ENCODE measurements around the gene SCAMP4. TPM values are rescaled to one million over a fixed set of nuclear protein-coding genes. Genes with fewer than 3 reads are reported as not detected.

The SCAMP4 gene
- polyA plus RNA-seq, 2 of the 4 experiments (the other 2 are of a cell fraction): 7.6 to 63.0 TPM

DNA sequence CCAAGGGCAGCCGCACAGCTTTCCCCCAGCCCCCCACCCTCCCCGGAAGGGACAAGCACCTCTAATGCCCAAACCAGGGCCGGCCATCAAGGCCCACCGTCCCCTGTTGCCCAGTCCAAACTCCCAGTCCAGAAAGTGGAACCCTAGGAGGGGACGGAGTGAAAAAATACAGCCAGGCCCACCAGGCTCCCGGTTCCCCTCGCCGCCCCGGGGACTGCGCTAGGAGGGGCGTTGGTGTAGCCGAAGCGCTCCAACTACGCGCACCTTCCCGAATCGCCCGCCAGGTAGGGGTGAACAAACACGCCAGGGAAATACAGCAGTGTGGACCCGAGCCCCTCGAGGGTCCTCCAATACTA, 43.2 kb upstream of the SCAMP4 start:
- H3K9me3 ChIP-seq: no peaks in the 10 kb centered on the region
- POLR2A ChIA-PET: no interaction called here
- H3K4me3 ChIP-seq: peak overlapping the region; percentile 68
- peak overlapping the region; percentile 99 to 100 for H3K27ac ChIP-seq
- CTCF ChIA-PET: no interaction called here
- H3K4me2 ChIP-seq: peak overlapping the region; percentile 99
- WGBS (ENCODE audit: missing lambda C conversion rate): 0% methylated on average over 11 of the region's 21 CpGs
- peaks cover 47% of the 10 kb centered on the region for H3K4me1 ChIP-seq
- no peak for DNase-seq (ENCODE audit: low read depth in 1 of 2, low spot score in 1 of 2)
- ATAC-seq: no peak
- no peak for FAIRE-seq
- TF ChIP-seq KDM1A (IDR thresholded peaks at IDR 0.05; ENCODE audit: low read depth) (0 out of 2 replicates have a peak, but pooled peaks have one; percentile 4), NR3C1 (IDR thresholded peaks at IDR 0.05) (no peak), BHLHE40 (IDR thresholded peaks at IDR 0.05; ENCODE audit: low read depth, low read length) (no peak)

DNA sequence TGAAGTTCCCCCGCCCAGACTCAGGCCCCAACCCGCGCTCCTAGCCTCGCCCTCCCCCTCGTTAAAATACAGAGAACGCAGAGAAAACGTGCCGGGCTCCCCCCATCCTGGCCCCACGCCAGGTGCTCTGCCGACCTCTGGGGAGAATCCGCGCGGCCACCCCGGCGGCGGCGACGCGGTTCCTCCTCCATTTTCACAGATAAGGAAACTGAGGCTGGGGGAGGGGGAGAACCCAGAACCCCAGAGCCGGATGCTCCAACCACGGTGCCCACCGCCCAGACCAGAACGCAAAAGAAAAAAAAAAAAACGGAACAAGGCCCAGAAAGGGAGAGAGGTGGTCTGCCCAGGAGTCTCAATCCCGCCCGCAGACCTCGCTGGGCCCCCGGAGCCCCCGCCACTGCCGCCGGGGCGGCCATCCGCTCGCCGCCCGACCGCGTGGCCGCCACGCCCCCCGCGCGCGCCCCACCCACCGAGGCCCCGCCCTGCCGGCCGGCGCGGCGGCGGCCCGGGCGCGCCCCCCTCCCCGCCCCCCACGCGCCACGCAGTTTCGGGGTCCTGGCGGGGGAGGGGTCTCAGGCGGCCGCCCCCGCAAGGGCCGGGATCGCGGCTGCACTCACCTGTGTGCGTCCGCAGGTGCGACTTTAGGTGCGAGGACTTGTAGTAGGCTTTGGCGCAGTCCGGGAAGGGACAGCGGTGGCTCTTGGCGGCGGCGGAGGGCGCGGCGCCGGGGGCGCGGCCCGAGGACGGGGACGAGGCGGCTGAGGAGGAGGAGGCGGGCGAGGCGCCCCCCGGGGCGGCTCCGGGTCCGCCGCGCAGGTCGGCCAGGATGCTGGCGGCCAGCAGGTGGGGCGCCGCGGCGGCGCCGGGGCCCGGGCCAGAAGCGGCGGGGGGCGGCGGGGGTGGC, 42.5 kb upstream of the SCAMP4 start:
- DNase-seq (ENCODE audit: low read depth in 1 of 2, low spot score in 1 of 2) (peak in 1 of 2 experiments; percentile 56), FAIRE-seq (no peak), ATAC-seq (no peak)
- CTCF ChIA-PET: no interaction called here
- Histone ChIP-seq H3K4me1 (peaks cover 41% of the 10 kb centered on the region), H3K4me3 (peak overlapping the region; percentile 68), H3K4me2 (peak overlapping the region; percentile 99), H3K9me3 (no peaks in the 10 kb centered on the region), H3K27ac (peak overlapping the region; percentile 99 to 100)
- POLR2A ChIA-PET: no interaction called here
- WGBS (ENCODE audit: missing lambda C conversion rate): 0% methylated on average over 23 of the region's 109 CpGs
- TF ChIP-seq, protein P1, sequence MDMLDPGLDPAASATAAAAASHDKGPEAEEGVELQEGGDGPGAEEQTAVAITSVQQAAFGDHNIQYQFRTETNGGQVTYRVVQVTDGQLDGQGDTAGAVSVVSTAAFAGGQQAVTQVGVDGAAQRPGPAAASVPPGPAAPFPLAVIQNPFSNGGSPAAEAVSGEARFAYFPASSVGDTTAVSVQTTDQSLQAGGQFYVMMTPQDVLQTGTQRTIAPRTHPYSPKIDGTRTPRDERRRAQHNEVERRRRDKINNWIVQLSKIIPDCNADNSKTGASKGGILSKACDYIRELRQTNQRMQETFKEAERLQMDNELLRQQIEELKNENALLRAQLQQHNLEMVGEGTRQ (IDR thresholded peaks at IDR 0.05): no peak
- 0 out of 2 replicates have a peak, but pooled peaks have one; percentile 5 for TF ChIP-seq KDM1A (IDR thresholded peaks at IDR 0.05; ENCODE audit: low read depth)

DNA sequence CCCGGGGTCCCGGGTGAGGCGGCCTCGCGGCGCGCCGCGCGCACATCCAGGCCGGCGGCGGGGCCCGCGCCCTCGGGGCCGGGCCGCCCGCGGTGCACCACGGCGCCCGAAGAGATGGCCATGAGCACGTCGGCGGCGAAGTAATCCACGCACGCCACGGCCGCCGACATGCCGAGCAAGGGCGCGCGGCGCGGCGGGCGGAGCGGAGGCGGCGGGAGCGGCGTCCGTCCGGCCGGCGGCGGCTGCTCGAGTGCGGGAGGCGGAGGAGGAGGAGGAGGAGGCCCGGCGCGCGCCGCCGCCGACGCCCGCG, 41.9 kb upstream of the SCAMP4 start, which contains the start of gene KLF16:
Gene KLF16 (minus strand): TSS at position 252 of the 310 bp plus-strand sequence. CDS start 82 bp downstream, at position 170.
- Histone ChIP-seq H3K9me3 (no peaks in the 10 kb centered on the region), H3K4me1 (peaks cover 35% of the 10 kb centered on the region), H3K27ac (peak within 1 kb of the TSS; percentile 99 to 100), H3K4me2 (peak within 1 kb of the TSS; percentile 99), H3K4me3 (peak within 1 kb of the TSS; percentile 68)
- POLR2A ChIA-PET: no interaction called here
- CTCF ChIA-PET: no interaction called here
- 1% methylated on average over 21 of the region's 63 CpGs for WGBS (ENCODE audit: missing lambda C conversion rate)
- TF ChIP-seq, protein P2, sequence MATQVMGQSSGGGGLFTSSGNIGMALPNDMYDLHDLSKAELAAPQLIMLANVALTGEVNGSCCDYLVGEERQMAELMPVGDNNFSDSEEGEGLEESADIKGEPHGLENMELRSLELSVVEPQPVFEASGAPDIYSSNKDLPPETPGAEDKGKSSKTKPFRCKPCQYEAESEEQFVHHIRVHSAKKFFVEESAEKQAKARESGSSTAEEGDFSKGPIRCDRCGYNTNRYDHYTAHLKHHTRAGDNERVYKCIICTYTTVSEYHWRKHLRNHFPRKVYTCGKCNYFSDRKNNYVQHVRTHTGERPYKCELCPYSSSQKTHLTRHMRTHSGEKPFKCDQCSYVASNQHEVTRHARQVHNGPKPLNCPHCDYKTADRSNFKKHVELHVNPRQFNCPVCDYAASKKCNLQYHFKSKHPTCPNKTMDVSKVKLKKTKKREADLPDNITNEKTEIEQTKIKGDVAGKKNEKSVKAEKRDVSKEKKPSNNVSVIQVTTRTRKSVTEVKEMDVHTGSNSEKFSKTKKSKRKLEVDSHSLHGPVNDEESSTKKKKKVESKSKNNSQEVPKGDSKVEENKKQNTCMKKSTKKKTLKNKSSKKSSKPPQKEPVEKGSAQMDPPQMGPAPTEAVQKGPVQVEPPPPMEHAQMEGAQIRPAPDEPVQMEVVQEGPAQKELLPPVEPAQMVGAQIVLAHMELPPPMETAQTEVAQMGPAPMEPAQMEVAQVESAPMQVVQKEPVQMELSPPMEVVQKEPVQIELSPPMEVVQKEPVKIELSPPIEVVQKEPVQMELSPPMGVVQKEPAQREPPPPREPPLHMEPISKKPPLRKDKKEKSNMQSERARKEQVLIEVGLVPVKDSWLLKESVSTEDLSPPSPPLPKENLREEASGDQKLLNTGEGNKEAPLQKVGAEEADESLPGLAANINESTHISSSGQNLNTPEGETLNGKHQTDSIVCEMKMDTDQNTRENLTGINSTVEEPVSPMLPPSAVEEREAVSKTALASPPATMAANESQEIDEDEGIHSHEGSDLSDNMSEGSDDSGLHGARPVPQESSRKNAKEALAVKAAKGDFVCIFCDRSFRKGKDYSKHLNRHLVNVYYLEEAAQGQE (IDR thresholded peaks at IDR 0.05): no peak
- TF ChIP-seq POLR2A (IDR thresholded peaks at IDR 0.05; ENCODE audit: low read length): peak; percentile 46
- DNase-seq (ENCODE audit: low read depth in 1 of 2, low spot score in 1 of 2) (no peak), ATAC-seq (peak in 1 of 2 experiments; percentile 35; a peak in 3 of 6 replicates), FAIRE-seq (no peak)

DNA sequence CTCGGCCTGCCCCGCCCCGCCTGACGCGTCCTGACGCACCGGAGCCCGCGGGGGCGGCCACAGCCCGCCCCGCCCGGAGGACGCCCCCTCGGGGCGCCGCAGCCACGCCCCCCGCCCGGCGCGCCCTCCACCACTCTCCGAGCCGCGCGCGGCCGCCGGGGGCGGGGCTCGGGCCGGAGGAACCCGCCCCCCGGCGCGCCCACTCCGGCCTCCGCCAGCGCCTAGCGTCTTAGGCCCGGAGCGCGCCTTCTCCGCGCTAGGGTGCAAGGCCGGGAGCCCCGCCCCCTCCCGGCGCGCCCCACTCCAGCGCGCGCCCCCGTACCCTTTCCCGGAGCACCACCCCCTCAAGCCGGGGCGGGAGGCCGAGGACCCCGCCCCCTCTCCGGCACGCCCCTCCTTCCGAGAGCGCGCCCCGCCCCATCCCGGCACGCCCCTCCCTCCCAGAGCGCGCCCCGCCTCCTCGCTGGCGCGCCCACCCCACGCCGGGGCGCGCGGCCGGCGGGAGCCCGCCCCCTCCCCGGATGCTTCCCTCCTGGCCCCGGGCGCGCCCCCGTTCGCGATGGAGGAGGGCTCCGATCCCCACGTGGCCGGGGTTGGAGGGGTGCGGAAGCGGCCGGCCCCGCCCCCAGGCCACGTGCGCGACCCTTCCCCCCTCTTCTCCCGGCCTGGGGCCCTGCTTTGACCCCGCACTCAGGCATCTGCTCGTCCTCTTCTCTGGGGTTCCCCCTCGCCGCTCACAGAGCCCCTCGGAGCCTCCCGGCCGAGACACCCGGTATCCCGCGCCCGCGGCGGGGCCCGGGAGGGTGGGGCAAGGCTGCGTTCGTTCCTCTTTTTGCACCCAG, 41.3 kb upstream of the SCAMP4 start:
- peak in 1 of 2 experiments; percentile 94 for DNase-seq (ENCODE audit: low read depth in 1 of 2, low spot score in 1 of 2)
- FAIRE-seq: no peak
- H3K4me2 ChIP-seq: peak overlapping the region; percentile 78
- no CpG with 5 or more reads among the region's 115 CpGs for WGBS (ENCODE audit: missing lambda C conversion rate)
- peak; percentile 54 to 67 for ATAC-seq
- peak overlapping the region; percentile 68 for H3K4me3 ChIP-seq
- H3K27ac ChIP-seq: peak overlapping the region; percentile 99 to 100
- H3K9me3 ChIP-seq: no peaks in the 10 kb centered on the region
- ChIA-PET POLR2A (interaction anchor here (0.6 to 1.4 kb wide), 4 partner anchors 8 to 34 kb away, joined by 3 to 5 read pairs (median 4); no protein-coding TSS in a partner anchor), CTCF (interaction anchor here (0.7 to 1.3 kb wide), 5 partner anchors 8 to 31 kb away, joined by 3 to 10 read pairs (median 4); no protein-coding TSS in a partner anchor)
- peaks cover 29% of the 10 kb centered on the region for H3K4me1 ChIP-seq
- no peak for TF ChIP-seq RCOR1 (IDR thresholded peaks at IDR 0.05; ENCODE audit: low read depth, low read length)
- TF ChIP-seq, protein P3, sequence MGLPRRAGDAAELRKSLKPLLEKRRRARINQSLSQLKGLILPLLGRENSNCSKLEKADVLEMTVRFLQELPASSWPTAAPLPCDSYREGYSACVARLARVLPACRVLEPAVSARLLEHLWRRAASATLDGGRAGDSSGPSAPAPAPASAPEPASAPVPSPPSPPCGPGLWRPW (IDR thresholded peaks at IDR 0.05): no peak
- TF ChIP-seq, protein P4, sequence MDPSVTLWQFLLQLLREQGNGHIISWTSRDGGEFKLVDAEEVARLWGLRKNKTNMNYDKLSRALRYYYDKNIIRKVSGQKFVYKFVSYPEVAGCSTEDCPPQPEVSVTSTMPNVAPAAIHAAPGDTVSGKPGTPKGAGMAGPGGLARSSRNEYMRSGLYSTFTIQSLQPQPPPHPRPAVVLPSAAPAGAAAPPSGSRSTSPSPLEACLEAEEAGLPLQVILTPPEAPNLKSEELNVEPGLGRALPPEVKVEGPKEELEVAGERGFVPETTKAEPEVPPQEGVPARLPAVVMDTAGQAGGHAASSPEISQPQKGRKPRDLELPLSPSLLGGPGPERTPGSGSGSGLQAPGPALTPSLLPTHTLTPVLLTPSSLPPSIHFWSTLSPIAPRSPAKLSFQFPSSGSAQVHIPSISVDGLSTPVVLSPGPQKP (IDR thresholded peaks at IDR 0.05; ENCODE audit: low read depth, low read length): no peak
- TF ChIP-seq, protein P2 (IDR thresholded peaks at IDR 0.05): no peak
- no peak for TF ChIP-seq SMC3 (IDR thresholded peaks at IDR 0.05)
- TF ChIP-seq, protein P5, sequence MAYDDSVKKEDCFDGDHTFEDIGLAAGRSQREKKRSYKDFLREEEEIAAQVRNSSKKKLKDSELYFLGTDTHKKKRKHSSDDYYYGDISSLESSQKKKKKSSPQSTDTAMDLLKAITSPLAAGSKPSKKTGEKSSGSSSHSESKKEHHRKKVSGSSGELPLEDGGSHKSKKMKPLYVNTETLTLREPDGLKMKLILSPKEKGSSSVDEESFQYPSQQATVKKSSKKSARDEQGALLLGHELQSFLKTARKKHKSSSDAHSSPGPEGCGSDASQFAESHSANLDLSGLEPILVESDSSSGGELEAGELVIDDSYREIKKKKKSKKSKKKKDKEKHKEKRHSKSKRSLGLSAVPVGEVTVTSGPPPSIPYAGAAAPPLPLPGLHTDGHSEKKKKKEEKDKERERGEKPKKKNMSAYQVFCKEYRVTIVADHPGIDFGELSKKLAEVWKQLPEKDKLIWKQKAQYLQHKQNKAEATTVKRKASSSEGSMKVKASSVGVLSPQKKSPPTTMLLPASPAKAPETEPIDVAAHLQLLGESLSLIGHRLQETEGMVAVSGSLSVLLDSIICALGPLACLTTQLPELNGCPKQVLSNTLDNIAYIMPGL (CRISPR knock-in tag; IDR thresholded peaks at IDR 0.05; ENCODE audit: borderline replicate concordance): no peak
- peak in 1 of 2 experiments; percentile 56; a peak in 3 of 5 replicates for TF ChIP-seq JUN (IDR thresholded peaks at IDR 0.05)
- no peak for TF ChIP-seq KDM5A (IDR thresholded peaks at IDR 0.05)

Data from A549 (cell line).